ENCODE data around the gene MID1IP1. TPM values are rescaled to one million over a fixed set of nuclear protein-coding genes. Genes with fewer than 3 reads are reported as not detected.

MID1IP1 gene
- total and polyA plus RNA-seq, 2 of the 13 experiments (the other 11 are each of a cell fraction or from before 2014, with no cell fraction given) = 35.7 to 36.1 TPM

GRCh38 chrX:38803588-38804431, 2.6 kb downstream of the MID1IP1 start (continued):
- TF ChIP-seq HMGXB3 (CRISPR knock-in tag; IDR thresholded peaks at IDR 0.05; ENCODE audit: borderline replicate concordance) (no peak), ZNF329 (CRISPR knock-in tag; IDR thresholded peaks at IDR 0.05; ENCODE audit: low read depth) (peak; percentile 88), FOXK1 (CRISPR knock-in tag; IDR thresholded peaks at IDR 0.05; ENCODE audit: borderline replicate concordance, low read depth) (no peak; the same call in 1 of the 2 replicates), HINFP (CRISPR knock-in tag; IDR thresholded peaks at IDR 0.05; ENCODE audit: low read depth) (0 out of 2 replicates have a peak, but pooled peaks have one; percentile 1), TCF7L2 (IDR thresholded peaks at IDR 0.05; ENCODE audit: low read depth, low read length) (no peak), ZNF367 (CRISPR knock-in tag; IDR thresholded peaks at IDR 0.05; ENCODE audit: borderline replicate concordance) (no peak), KLF13 (CRISPR knock-in tag; IDR thresholded peaks at IDR 0.05) (no peak), PAXIP1 (CRISPR knock-in tag; conservative IDR thresholded peaks at IDR 0.05) (peak; percentile 73), AKNA (CRISPR knock-in tag; IDR thresholded peaks at IDR 0.05; ENCODE audit: borderline replicate concordance) (no peak), ZNF572 (CRISPR knock-in tag; IDR thresholded peaks at IDR 0.05) (no peak), SATB2 (CRISPR knock-in tag; IDR thresholded peaks at IDR 0.05) (peak; percentile 21; the same call in 1 of the 2 replicates), ZNF263 (CRISPR knock-in tag; IDR thresholded peaks at IDR 0.05) (peak; percentile 95), ZNF501 (CRISPR knock-in tag; IDR thresholded peaks at IDR 0.05) (no peak)
